Measurements from ENCODE around the gene UBXN7.

GRCh38 chr3:196356556-196356955 lies 75.7 kb downstream of the UBXN7 start:
- no peak for TF ChIP-seq ZNF274 (IDR thresholded peaks at IDR 0.05; ENCODE audit: borderline replicate concordance, extremely low read depth, low read length)
- no peak for TF ChIP-seq KDM5A (IDR thresholded peaks at IDR 0.05; ENCODE audit: low read length)
- TF ChIP-seq CTCF (IDR thresholded peaks at IDR 0.05; ENCODE audit: control extremely low read depth in 1 of 3, insufficient read depth in 1 of 3, low read depth in 1 of 3, low read length in 3 of 3) = no peak
- TF ChIP-seq RFX5 (IDR thresholded peaks at IDR 0.05; ENCODE audit: borderline replicate concordance, low read depth, low read length) = no peak
- TF ChIP-seq MAX (IDR thresholded peaks at IDR 0.05) = no peak
- TF ChIP-seq, protein P1, sequence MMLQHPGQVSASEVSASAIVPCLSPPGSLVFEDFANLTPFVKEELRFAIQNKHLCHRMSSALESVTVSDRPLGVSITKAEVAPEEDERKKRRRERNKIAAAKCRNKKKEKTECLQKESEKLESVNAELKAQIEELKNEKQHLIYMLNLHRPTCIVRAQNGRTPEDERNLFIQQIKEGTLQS (IDR thresholded peaks at IDR 0.05; ENCODE audit: insufficient read depth, low read depth, low read length) = no peak
- TF ChIP-seq EP300 (IDR thresholded peaks at IDR 0.05; ENCODE audit: borderline replicate concordance in 1 of 2, low read depth in 2 of 2, low read length in 2 of 2) = no peak
- TF ChIP-seq EZH2 (IDR thresholded peaks at IDR 0.05; ENCODE audit: low read depth, low read length, severe bottlenecking) = no peak
- TF ChIP-seq EGR1 (IDR thresholded peaks at IDR 0.05; ENCODE audit: borderline replicate concordance, low read depth, low read length) = no peak
- no peak for TF ChIP-seq JUND (IDR thresholded peaks at IDR 0.05; ENCODE audit: low read length)
- TF ChIP-seq RNF2 (IDR thresholded peaks at IDR 0.05; ENCODE audit: borderline replicate concordance, low read depth, low read length, missing control alignments, poor library complexity, severe bottlenecking) = no peak

Measured in H1 (cell line).